CD14-positive monocyte (primary cell): ENCODE measurements around the gene PRM2. TPM values are rescaled to one million over a fixed set of nuclear protein-coding genes. Genes with fewer than 3 reads are reported as not detected.

ENCODE experiments used
- DNase-seq, 3 donors: peaks; one replicate each; pipeline ENCODE4 v3.0.0-alpha.2; 2011 to 2022
- H2AFZ ChIP-seq: 2 replicates; pipeline ENCODE4 v1.6.0; 2012; ENCODE audit warnings: mild to moderate bottlenecking, low read depth, low read length, inconsistent platforms; ENCODE audit not compliant: insufficient read depth, poor library complexity, severe bottlenecking
- H3K27ac ChIP-seq, 2 donors: 1 replicate in 1 of 2; 2 replicates in 1 of 2; pipeline ENCODE4 v1.5.1; 2012 to 2013; ENCODE audit warnings: low read length in 2 of 2, control low read depth in 1 of 2, inconsistent platforms in 1 of 2, low read depth in 1 of 2, mild to moderate bottlenecking in 1 of 2
- H3K27me3 ChIP-seq, 2 donors: one replicate each; pipeline versions ENCODE4 v1.6.0 to v1.6.1; 2011 to 2013; ENCODE audit warnings: low read length in 2 of 2; ENCODE audit not compliant: control insufficient read depth in 2 of 2, insufficient read depth in 2 of 2
- H3K36me3 ChIP-seq, 2 donors: replicated peaks in 1 of 2; 1 replicate in 1 of 2; 2 replicates in 1 of 2; pipeline versions ENCODE4 v1.5.1 to v1.6.1; 2012 to 2013; ENCODE audit warnings: low read length in 2 of 2, control low read depth in 1 of 2, inconsistent platforms in 1 of 2, mild to moderate bottlenecking in 1 of 2; ENCODE audit not compliant: insufficient read depth in 2 of 2, control insufficient read depth in 1 of 2
- H3K4me1 ChIP-seq, 2 donors: 1 replicate in 1 of 2; 2 replicates in 1 of 2; pipeline versions ENCODE4 v1.5.1 to v1.6.1; 2012 to 2013; ENCODE audit warnings: low read length in 2 of 2, control low read depth in 1 of 2, inconsistent platforms in 1 of 2, mild to moderate bottlenecking in 1 of 2, moderate library complexity in 1 of 2; ENCODE audit not compliant: insufficient read depth in 2 of 2, control insufficient read depth in 1 of 2
- H3K4me2 ChIP-seq: replicated peaks from 2 replicates; pipeline ENCODE3; 2012; ENCODE audit warnings: low read length, moderate library complexity, mild to moderate bottlenecking; ENCODE audit not compliant: poor library complexity, severe bottlenecking; ENCODE audit errors: extremely low read depth
- H3K4me3 ChIP-seq, 3 experiments: fragments of 200-600 bp in 1 of 3; sonication (generic) in 1 of 3; replicated peaks in 1 of 3; 1 replicate in 2 of 3; 2 replicates in 1 of 3; pipeline ENCODE4 v1.5.1; 2011 to 2013; ENCODE audit warnings: low read length in 3 of 3, mild to moderate bottlenecking in 3 of 3, control low read depth in 2 of 3, low read depth in 2 of 3, inconsistent platforms in 1 of 3, moderate library complexity in 1 of 3
- H3K79me2 ChIP-seq: 2 replicates; pipeline ENCODE4 v1.6.0; 2012; ENCODE audit warnings: mild to moderate bottlenecking, control low read depth, inconsistent platforms, low read length, moderate library complexity; ENCODE audit not compliant: insufficient read depth
- H3K9ac ChIP-seq: 2 replicates; pipeline ENCODE4 v1.6.0; 2017; ENCODE audit warnings: low read length, mild to moderate bottlenecking; ENCODE audit not compliant: insufficient read depth, poor library complexity, severe bottlenecking
- H3K9me3 ChIP-seq, 2 donors: replicated peaks in 1 of 2; 1 replicate in 1 of 2; 2 replicates in 1 of 2; pipeline versions ENCODE4 v1.5.1 to v1.6.1; 2012 to 2013; ENCODE audit warnings: low read length in 2 of 2, control low read depth in 1 of 2; ENCODE audit not compliant: control insufficient read depth in 1 of 2, insufficient read depth in 1 of 2
- H4K20me1 ChIP-seq: 2 replicates; pipeline ENCODE4 v1.6.0; 2012; ENCODE audit warnings: mild to moderate bottlenecking, low read length, control low read depth, moderate library complexity; ENCODE audit not compliant: insufficient read depth
- H3K27ac Mint-ChIP-seq, 7 donors: one replicate each; pipeline ENCODE4 v1.8.0; 2020; ENCODE audit warnings: mild to moderate bottlenecking in 7 of 7, mixed read lengths in 7 of 7, moderate library complexity in 6 of 7, inconsistent platforms in 2 of 7
- H3K27me3 Mint-ChIP-seq, 3 donors: one replicate each; pipeline ENCODE4 v1.8.0; 2021 to 2022; ENCODE audit warnings: low read depth in 3 of 3, mild to moderate bottlenecking in 3 of 3, mixed read lengths in 3 of 3, moderate library complexity in 3 of 3, inconsistent platforms in 1 of 3
- H3K36me3 Mint-ChIP-seq, 2 donors: one replicate each; pipeline ENCODE4 v1.8.0; 2020; ENCODE audit warnings: mixed read lengths in 2 of 2, inconsistent platforms in 1 of 2, mild to moderate bottlenecking in 1 of 2
- H3K4me1 Mint-ChIP-seq: one replicate; pipeline ENCODE4 v1.8.0; 2020; ENCODE audit warnings: mild to moderate bottlenecking, mixed read lengths
- H3K4me3 Mint-ChIP-seq, 2 donors: one replicate each; pipeline ENCODE4 v1.8.0; 2020; ENCODE audit warnings: mild to moderate bottlenecking in 2 of 2, mixed read lengths in 2 of 2, moderate library complexity in 1 of 2
- H3K9me3 Mint-ChIP-seq, 7 donors: one replicate each; pipeline ENCODE4 v1.8.0; 2020 to 2022; ENCODE audit warnings: mixed read lengths in 7 of 7, mild to moderate bottlenecking in 6 of 7, moderate library complexity in 6 of 7, inconsistent platforms in 2 of 7
- WGBS: methylation state at CpG from one replicate; pipeline ENCODE4 v1.1.5; 2013; ENCODE audit warnings: missing lambda C conversion rate; ENCODE audit not compliant: insufficient coverage; 5-methylcytosine and 5-hydroxymethylcytosine counted together
- intact Hi-C, 2 donors: fragments of 100-400 bp; cut with micrococcal nuclease; formaldehyde crosslinking; loops; one replicate each; pipeline versions ENCODE4 v1.15.0 to v1.15.1; 2023
- polyA plus RNA-seq, 3 donors: library from polyadenylated mRNA; depleted of rRNA in 1 of 3; unstranded in 2 of 3; stranded (reverse) in 1 of 3; fragments of 300-500 nt in 2 of 3; fragments of >200 nt in 1 of 3; fragmentation: Illumina TruSeq in 2 of 3; gene quantifications; 1 replicate in 2 of 3; 2 replicates in 1 of 3; pipeline ENCODE4 v1.2.3, GENCODE V29; 2012 to 2021
- TF ChIP-seq, protein P1 (sequence below): fragments of 200-600 bp; IDR thresholded peaks from one replicate; pipeline ENCODE4 v1.8.0; 2022; ENCODE audit warnings: antibody characterized with exemption, mild to moderate bottlenecking

Gene PRM2
- polyA plus RNA-seq, 3 donors, result not detected

DNA sequence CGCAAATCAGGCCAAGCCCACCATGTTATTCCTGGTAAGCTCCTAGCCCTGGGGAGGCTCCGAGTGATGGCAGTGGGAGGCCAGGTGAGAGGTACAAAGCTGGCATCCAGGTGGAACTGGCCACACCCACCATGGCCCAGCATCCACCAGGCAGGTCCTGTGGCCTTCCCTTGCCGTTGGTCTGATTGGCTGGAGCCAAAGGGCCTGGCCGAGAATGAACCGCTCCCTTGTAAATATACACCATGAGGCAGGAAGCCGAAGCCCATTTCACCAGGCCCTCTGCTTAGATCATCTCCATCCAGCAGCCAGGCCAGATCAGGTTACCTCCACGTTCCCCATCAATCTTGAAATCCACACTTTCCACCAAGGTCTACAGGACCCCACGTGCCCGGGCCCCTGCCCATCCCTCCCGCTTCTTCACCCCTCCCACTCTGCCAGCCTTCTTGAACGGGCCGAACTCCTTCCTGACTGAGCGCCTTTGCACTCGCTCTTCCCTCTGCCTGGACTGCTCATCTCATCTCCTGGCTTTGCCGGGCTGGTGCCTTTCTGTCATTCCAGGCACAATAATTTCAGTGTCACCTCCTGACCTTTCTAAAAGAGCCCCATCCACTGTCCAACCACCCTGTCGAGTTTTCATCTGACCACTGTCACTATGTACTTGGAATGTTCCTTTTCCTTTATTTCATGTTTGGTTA is 26.0 kb downstream of the PRM2 start:
- no peak overlapping the region for H3K27ac ChIP-seq
- H3K36me3 ChIP-seq, result no peaks in the 10 kb centered on the region
- WGBS, result 94% methylated on average over 14 of the region's 16 CpGs
- no peak overlapping the region for H2AFZ ChIP-seq
- no peaks in the 10 kb centered on the region for H3K79me2 ChIP-seq
- no peak overlapping the region for H3K9ac ChIP-seq
- Mint-ChIP-seq H3K4me1 (peaks cover 12% of the 10 kb centered on the region), H3K4me3 (no peak overlapping the region), H3K9me3 (peaks cover 0 to 3% (median 0%) of the 10 kb centered on the region in 7 donors), H3K36me3 (peaks cover 5% of the 10 kb centered on the region in 2 donors), H3K27me3 (peaks cover 27 to 44% (median 36%) of the 10 kb centered on the region in 3 donors), H3K27ac (peak overlapping the region in 1 of 7 donors; percentile 36)
- H3K27me3 ChIP-seq, result peaks cover 0 to 16% of the 10 kb centered on the region in 2 donors
- H3K4me3 ChIP-seq, result no peak overlapping the region
- H3K9me3 ChIP-seq, result no peaks in the 10 kb centered on the region
- DNase-seq, result no peak
- peaks cover 6 to 14% of the 10 kb centered on the region in 2 donors for H3K4me1 ChIP-seq
- no peak overlapping the region for H3K4me2 ChIP-seq
- peaks cover 3% of the 10 kb centered on the region for H4K20me1 ChIP-seq
- TF ChIP-seq, protein P1, sequence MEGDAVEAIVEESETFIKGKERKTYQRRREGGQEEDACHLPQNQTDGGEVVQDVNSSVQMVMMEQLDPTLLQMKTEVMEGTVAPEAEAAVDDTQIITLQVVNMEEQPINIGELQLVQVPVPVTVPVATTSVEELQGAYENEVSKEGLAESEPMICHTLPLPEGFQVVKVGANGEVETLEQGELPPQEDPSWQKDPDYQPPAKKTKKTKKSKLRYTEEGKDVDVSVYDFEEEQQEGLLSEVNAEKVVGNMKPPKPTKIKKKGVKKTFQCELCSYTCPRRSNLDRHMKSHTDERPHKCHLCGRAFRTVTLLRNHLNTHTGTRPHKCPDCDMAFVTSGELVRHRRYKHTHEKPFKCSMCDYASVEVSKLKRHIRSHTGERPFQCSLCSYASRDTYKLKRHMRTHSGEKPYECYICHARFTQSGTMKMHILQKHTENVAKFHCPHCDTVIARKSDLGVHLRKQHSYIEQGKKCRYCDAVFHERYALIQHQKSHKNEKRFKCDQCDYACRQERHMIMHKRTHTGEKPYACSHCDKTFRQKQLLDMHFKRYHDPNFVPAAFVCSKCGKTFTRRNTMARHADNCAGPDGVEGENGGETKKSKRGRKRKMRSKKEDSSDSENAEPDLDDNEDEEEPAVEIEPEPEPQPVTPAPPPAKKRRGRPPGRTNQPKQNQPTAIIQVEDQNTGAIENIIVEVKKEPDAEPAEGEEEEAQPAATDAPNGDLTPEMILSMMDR, result no peak
- intact Hi-C loops, result loop anchor here in 1 of 2 donors (10.0 kb wide), 1 partner anchor 45 kb away; no protein-coding TSS in a partner anchor

DNA sequence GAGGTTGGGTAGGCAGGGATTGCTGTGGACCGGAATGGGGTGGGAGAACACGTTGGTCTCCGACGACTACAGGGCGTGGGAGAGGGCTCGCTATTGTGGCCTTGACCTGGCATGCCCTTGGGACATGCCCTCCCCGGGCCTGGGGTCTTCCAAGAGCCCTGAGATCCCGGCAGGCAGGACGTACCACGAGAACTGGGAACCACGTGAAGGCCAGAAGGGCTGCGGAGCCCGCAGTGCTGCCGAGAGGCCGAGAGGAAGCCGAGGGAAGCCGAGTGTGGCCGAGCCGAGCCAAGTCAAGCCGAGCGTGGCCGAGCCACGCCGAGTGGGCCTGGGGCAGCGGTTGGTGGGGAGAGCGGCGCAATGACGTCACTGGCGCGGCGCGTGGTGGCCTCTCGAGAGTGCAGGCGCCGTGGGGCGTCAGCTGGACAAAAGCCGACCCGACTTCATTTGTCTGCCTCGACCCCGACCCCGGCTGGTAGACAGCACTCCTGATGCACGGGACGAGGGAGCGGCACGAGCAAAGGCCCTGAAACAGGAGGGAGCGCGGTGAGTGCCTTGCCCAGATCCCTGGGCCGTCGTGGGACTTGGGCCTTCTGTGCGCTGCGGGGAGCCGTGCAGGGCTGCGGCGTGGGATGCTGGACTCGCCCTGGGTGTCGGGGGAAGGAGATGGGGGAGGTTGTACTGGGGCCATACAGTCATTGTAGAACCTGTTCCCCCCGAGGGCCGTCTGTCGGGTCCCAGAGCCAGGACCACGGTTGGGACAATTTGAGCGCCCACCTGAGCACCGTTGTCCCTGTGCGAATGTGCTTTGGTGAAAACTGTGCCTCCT is 26.8 kb downstream of the PRM2 start:
- DNase-seq, result no peak
- peaks cover under 1 to 6% of the 10 kb centered on the region in 2 donors for H3K4me1 ChIP-seq
- H3K4me3 ChIP-seq, result no peak overlapping the region
- no peak overlapping the region for H2AFZ ChIP-seq
- TF ChIP-seq, protein P1, result no peak
- H3K4me1 Mint-ChIP-seq, result peaks cover 12% of the 10 kb centered on the region
- H3K9me3 ChIP-seq, result no peaks in the 10 kb centered on the region
- H3K79me2 ChIP-seq, result no peaks in the 10 kb centered on the region
- H3K36me3 Mint-ChIP-seq, result peaks cover 5% of the 10 kb centered on the region in 2 donors
- H3K27ac Mint-ChIP-seq, result peak overlapping the region in 1 of 7 donors; percentile 36
- peaks cover 1% of the 10 kb centered on the region for H4K20me1 ChIP-seq
- no peak overlapping the region for H3K4me3 Mint-ChIP-seq
- H3K9ac ChIP-seq, result no peak overlapping the region
- H3K27me3 ChIP-seq, result peaks cover 0 to 13% of the 10 kb centered on the region in 2 donors
- no peak overlapping the region for H3K27ac ChIP-seq
- no peaks in the 10 kb centered on the region for H3K36me3 ChIP-seq
- H3K4me2 ChIP-seq, result no peak overlapping the region
- peaks cover 0 to 4% (median 0%) of the 10 kb centered on the region in 7 donors for H3K9me3 Mint-ChIP-seq
- intact Hi-C loops, result loop anchor here in 1 of 2 donors (10.0 kb wide), 1 partner anchor 45 kb away; no protein-coding TSS in a partner anchor
- WGBS, result 96% methylated on average over 60 of the region's 63 CpGs
- H3K27me3 Mint-ChIP-seq, result peaks cover 25 to 40% (median 34%) of the 10 kb centered on the region in 3 donors
